B cell (primary cell): Measurements from ENCODE around the gene PICK1. TPM values are rescaled to one million over a fixed set of nuclear protein-coding genes. Genes with fewer than 3 reads are reported as not detected.

Experiments used
- ATAC-seq: fragments of 200-7000 bp; cut with Tn5 transposase; one replicate; pipeline ENCODE4 v1.10.0; 2021; ENCODE audit warnings: low read depth, mild to moderate bottlenecking, moderate number of reproducible peaks, moderate library complexity
- CTCF ChIA-PET: fragments of 350-600 bp; sonication (Branson Sonifier 250); formaldehyde crosslinking; loops from one replicate; lab custom pipeline; 2021; ENCODE audit warnings: antibody characterized with exemption, inconsistent platforms; lab: Charles Lee
- POLR2A ChIA-PET: fragments of 350-600 bp; sonication (Branson Sonifier 250); formaldehyde crosslinking; loops from one replicate; lab custom pipeline; 2021; ENCODE audit warnings: antibody characterized with exemption; lab: Charles Lee
- DNase-seq: peaks from one replicate; pipeline ENCODE4 v3.0.0; 2013
- H2AFZ ChIP-seq: 2 replicates; pipeline ENCODE4 v1.6.1; 2012; ENCODE audit warnings: mild to moderate bottlenecking, low read depth, low read length; ENCODE audit not compliant: insufficient read depth, poor library complexity, severe bottlenecking
- H3K27ac ChIP-seq, 2 donors: 1 replicate in 1 of 2; 2 replicates in 1 of 2; pipeline ENCODE4 v1.5.1; 2012 to 2013; ENCODE audit warnings: low read length in 2 of 2, mild to moderate bottlenecking in 2 of 2, moderate library complexity in 1 of 2
- H3K27me3 ChIP-seq, 4 experiments: fragments of 200-600 bp in 1 of 4; sonication (generic) in 1 of 4; replicated peaks in 1 of 4; 1 replicate in 2 of 4; 2 replicates in 2 of 4; pipeline versions ENCODE4 v1.6.1 to v1.7.0; 2013 to 2016; ENCODE audit warnings: low read length in 3 of 4, mild to moderate bottlenecking in 2 of 4, mixed read lengths in 1 of 4, moderate library complexity in 1 of 4; ENCODE audit not compliant: insufficient read depth in 4 of 4, control insufficient read depth in 3 of 4; ENCODE audit errors: control extremely low read depth in 1 of 4
- H3K36me3 ChIP-seq, 2 experiments: replicated peaks in 1 of 2; 1 replicate in 1 of 2; 2 replicates in 1 of 2; pipeline versions ENCODE4 v1.6.1 to v1.7.1; 2013; ENCODE audit warnings: low read length in 1 of 2; ENCODE audit not compliant: insufficient read depth in 2 of 2, control insufficient read depth in 1 of 2; ENCODE audit errors: control extremely low read depth in 1 of 2, extremely low read depth in 1 of 2
- H3K4me1 ChIP-seq, 2 donors: fragments of 200-600 bp in 1 of 2; sonication (generic) in 1 of 2; 1 replicate in 1 of 2; 2 replicates in 1 of 2; pipeline versions ENCODE4 v1.5.1 to v1.6.1; 2013 to 2017; ENCODE audit warnings: low read length in 2 of 2; ENCODE audit not compliant: control insufficient read depth in 2 of 2, insufficient read depth in 2 of 2
- H3K4me2 ChIP-seq: replicated peaks from 2 replicates; pipeline ENCODE3; 2012; ENCODE audit warnings: mild to moderate bottlenecking, low read depth, low read length; ENCODE audit not compliant: poor library complexity, severe bottlenecking
- H3K4me3 ChIP-seq, 5 experiments: fragments of 200-600 bp in 1 of 5; sonication (generic) in 1 of 5; 1 replicate in 3 of 5; 2 replicates in 2 of 5; pipeline versions ENCODE4 v1.5.1 to v1.7.0; 2011 to 2016; ENCODE audit warnings: low read length in 4 of 5, mild to moderate bottlenecking in 4 of 5, low read depth in 2 of 5, control low read depth in 1 of 5, moderate library complexity in 1 of 5; ENCODE audit not compliant: insufficient read depth in 1 of 5; ENCODE audit errors: control extremely low read depth in 1 of 5, extremely low read depth in 1 of 5
- H3K79me2 ChIP-seq: fragments of 200-600 bp; sonication (generic); one replicate; pipeline ENCODE4 v1.6.0; 2016; ENCODE audit warnings: low read length; ENCODE audit not compliant: control insufficient read depth, insufficient read depth
- H3K9ac ChIP-seq: fragments of 200-600 bp; sonication (generic); 2 replicates; pipeline ENCODE4 v1.6.1; 2017; ENCODE audit warnings: mild to moderate bottlenecking, low read length, moderate library complexity
- H3K9me3 ChIP-seq, 3 donors: one replicate each; pipeline versions ENCODE4 v1.6.1 to v1.7.1; 2013; ENCODE audit warnings: low read length in 2 of 3; ENCODE audit not compliant: control insufficient read depth in 2 of 3, insufficient read depth in 1 of 3; ENCODE audit errors: control extremely low read depth in 1 of 3
- H4K20me1 ChIP-seq: 2 replicates; pipeline ENCODE4 v1.6.0; 2012; ENCODE audit warnings: mild to moderate bottlenecking, low read length; ENCODE audit not compliant: insufficient read depth, control insufficient read depth, poor library complexity, severe bottlenecking
- H3K27ac Mint-ChIP-seq: one replicate; pipeline ENCODE4 v1.8.0; 2021; ENCODE audit warnings: mixed read lengths
- H3K27me3 Mint-ChIP-seq: one replicate; pipeline ENCODE4 v1.8.0; 2021; ENCODE audit warnings: mixed read lengths
- H3K4me1 Mint-ChIP-seq: one replicate; pipeline ENCODE4 v1.8.0; 2021; ENCODE audit warnings: mixed read lengths
- H3K4me3 Mint-ChIP-seq: one replicate; pipeline ENCODE4 v1.8.0; 2021; ENCODE audit warnings: mixed read lengths
- H3K9me3 Mint-ChIP-seq: one replicate; pipeline ENCODE4 v1.8.0; 2022; ENCODE audit warnings: mixed read lengths; ENCODE audit not compliant: insufficient read depth
- EZH2 ChIP-seq: IDR thresholded peaks from 2 replicates; pipeline ENCODE4 v1.6.1; 2012; ENCODE audit warnings: borderline replicate concordance, low read depth, mild to moderate bottlenecking, moderate library complexity, low read length; ENCODE audit not compliant: insufficient read depth, poor library complexity, severe bottlenecking
- WGBS: methylation state at CpG from one replicate; pipeline ENCODE4 v1.1.5; 2013; ENCODE audit warnings: missing lambda C conversion rate; ENCODE audit not compliant: insufficient coverage; 5-methylcytosine and 5-hydroxymethylcytosine counted together
- intact Hi-C: fragments of 100-400 bp; cut with micrococcal nuclease; formaldehyde crosslinking; loops from one replicate; pipeline ENCODE4 v1.10.0; 2022
- polyA plus RNA-seq: library from polyadenylated mRNA; depleted of rRNA; stranded (reverse); fragments of >200 nt; gene quantifications from 2 replicates; pipeline ENCODE4 v1.2.3, GENCODE V29; 2012
- total RNA-seq, 2 donors: library from RNA; stranded (reverse); fragments of 120-200 nt in 1 of 2; gene quantifications; 1 replicate in 1 of 2; 2 replicates in 1 of 2; pipeline versions ENCODE4 v1.2.3 to v1.2.4, GENCODE V29; 2013 to 2022
- TF ChIP-seq, protein P1 (sequence below): fragments of 200-600 bp; IDR thresholded peaks from one replicate; pipeline ENCODE4 v1.8.0; 2022; ENCODE audit warnings: antibody characterized with exemption, mild to moderate bottlenecking

Gene PICK1
- total and polyA plus RNA-seq, 2 donors (not counting 1 experiment from before 2014, with no cell fraction given): 34.2 to 37.4 TPM

- Histone ChIP-seq H3K79me2 (no peaks in the 10 kb centered on the region), H3K36me3 (peaks cover 0 to 33% of the 10 kb centered on the region in 2 experiments), H3K4me2 (no peak overlapping the region), H3K9ac (no peak overlapping the region), H3K4me1 (no peaks in the 10 kb centered on the region), H2AFZ (no peak overlapping the region), H3K9me3 (no peaks in the 10 kb centered on the region), H3K27me3 (peaks cover 0 to 2% (median under 1%) of the 10 kb centered on the region in 4 experiments), H4K20me1 (no peaks in the 10 kb centered on the region), H3K27ac (no peak overlapping the region), H3K4me3 (no peak overlapping the region)
- ATAC-seq: no peak
- Mint-ChIP-seq H3K9me3 (no peaks in the 10 kb centered on the region), H3K27me3 (peaks cover 9% of the 10 kb centered on the region), H3K4me1 (no peaks in the 10 kb centered on the region), H3K4me3 (no peak overlapping the region), H3K27ac (no peak overlapping the region)
- POLR2A ChIA-PET: interaction anchor here (0.6 kb wide), 1 partner anchor 9 kb away, joined by 5 read pairs; the partner anchor contains the start of gene SLC16A8
- CTCF ChIA-PET: no interaction called here
- intact Hi-C loops: no loop called here
- WGBS: over 99% methylated on average over 29 of the region's 32 CpGs
- DNase-seq: no peak
- TF ChIP-seq, protein P1, sequence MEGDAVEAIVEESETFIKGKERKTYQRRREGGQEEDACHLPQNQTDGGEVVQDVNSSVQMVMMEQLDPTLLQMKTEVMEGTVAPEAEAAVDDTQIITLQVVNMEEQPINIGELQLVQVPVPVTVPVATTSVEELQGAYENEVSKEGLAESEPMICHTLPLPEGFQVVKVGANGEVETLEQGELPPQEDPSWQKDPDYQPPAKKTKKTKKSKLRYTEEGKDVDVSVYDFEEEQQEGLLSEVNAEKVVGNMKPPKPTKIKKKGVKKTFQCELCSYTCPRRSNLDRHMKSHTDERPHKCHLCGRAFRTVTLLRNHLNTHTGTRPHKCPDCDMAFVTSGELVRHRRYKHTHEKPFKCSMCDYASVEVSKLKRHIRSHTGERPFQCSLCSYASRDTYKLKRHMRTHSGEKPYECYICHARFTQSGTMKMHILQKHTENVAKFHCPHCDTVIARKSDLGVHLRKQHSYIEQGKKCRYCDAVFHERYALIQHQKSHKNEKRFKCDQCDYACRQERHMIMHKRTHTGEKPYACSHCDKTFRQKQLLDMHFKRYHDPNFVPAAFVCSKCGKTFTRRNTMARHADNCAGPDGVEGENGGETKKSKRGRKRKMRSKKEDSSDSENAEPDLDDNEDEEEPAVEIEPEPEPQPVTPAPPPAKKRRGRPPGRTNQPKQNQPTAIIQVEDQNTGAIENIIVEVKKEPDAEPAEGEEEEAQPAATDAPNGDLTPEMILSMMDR: no peak
- no peak for TF ChIP-seq EZH2
Observed at GRCh38 chr22:38075105-38075825, 18.1 kb downstream of the PICK1 start.

DNA sequence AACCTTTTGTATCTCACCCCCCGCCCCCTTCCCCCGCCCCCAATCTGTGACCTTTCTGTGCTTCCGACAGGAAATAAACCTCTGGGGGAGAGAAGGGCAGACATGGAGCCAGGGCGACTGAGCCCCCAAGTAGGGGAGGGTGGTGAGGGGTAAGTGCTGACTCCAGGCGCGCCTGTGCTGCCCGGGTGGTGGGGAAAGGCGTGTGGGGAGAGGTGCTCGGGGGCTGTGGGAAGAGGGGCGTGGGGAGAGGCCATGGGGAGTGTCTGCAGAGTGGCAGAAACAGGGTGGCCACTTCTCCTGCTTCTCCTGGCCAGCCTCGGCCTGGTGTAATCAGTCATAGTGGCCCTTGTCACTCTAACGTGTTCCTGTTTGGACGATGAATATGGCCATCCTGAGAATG is 18.8 kb downstream of the PICK1 start:
- Mint-ChIP-seq H3K27me3 (peaks cover 10% of the 10 kb centered on the region), H3K4me1 (no peaks in the 10 kb centered on the region), H3K9me3 (no peaks in the 10 kb centered on the region), H3K4me3 (no peak overlapping the region), H3K27ac (no peak overlapping the region)
- peaks cover 0 to 33% of the 10 kb centered on the region in 2 experiments for H3K36me3 ChIP-seq
- no peak overlapping the region for H3K4me3 ChIP-seq
- H3K4me2 ChIP-seq: no peak overlapping the region
- TF ChIP-seq, protein P1: no peak
- TF ChIP-seq EZH2: no peak
- over 99% methylated on average over 9 of the region's 13 CpGs for WGBS
- intact Hi-C loops: no loop called here
- POLR2A ChIA-PET: no interaction called here
- no peak overlapping the region for H3K27ac ChIP-seq
- peaks cover 0 to 2% of the 10 kb centered on the region in 2 donors for H3K4me1 ChIP-seq
- ATAC-seq: no peak
- H3K27me3 ChIP-seq: peaks cover 0 to 8% (median 3%) of the 10 kb centered on the region in 4 experiments
- DNase-seq: no peak
- no peaks in the 10 kb centered on the region for H3K9me3 ChIP-seq
- no peaks in the 10 kb centered on the region for H4K20me1 ChIP-seq
- H3K9ac ChIP-seq: no peak overlapping the region
- no peak overlapping the region for H2AFZ ChIP-seq
- H3K79me2 ChIP-seq: no peaks in the 10 kb centered on the region
- CTCF ChIA-PET: no interaction called here
